ENCODE results near the gene MADCAM1.
"Not testable (repeated sequence)": the region's sequence is repeated elsewhere in the genome, so short reads cannot be mapped to it uniquely, and the experiment has no call there.

MADCAM1 gene

GRCh38 chr19:465056-465816 lies 31.1 kb upstream of the MADCAM1 start:
- DNase-seq: no peak

GRCh38 chr19:467554-467953 lies 28.7 kb upstream of the MADCAM1 start:
- DNase-seq: no peak

GRCh38 chr19:468587-469256 lies 27.6 kb upstream of the MADCAM1 start:
- no peak for DNase-seq

GRCh38 chr19:469833-470232 lies 26.5 kb upstream of the MADCAM1 start:
- DNase-seq: no peak

GRCh38 chr19:470701-471100 lies 25.6 kb upstream of the MADCAM1 start:
- DNase-seq: no peak

- no peak for DNase-seq
These were observed 24.1 kb upstream of the MADCAM1 start for GRCh38 chr19:472005-472858.

- no peak for DNase-seq
These were observed 21.9 kb upstream of the MADCAM1 start for GRCh38 chr19:474126-475078.

GRCh38 chr19:475360-475759 lies 20.9 kb upstream of the MADCAM1 start:
- DNase-seq: no peak

- no peak for DNase-seq
These were observed 17.9 kb upstream of the MADCAM1 start for GRCh38 chr19:478236-478903.

- no peak for DNase-seq
These were observed 17.3 kb upstream of the MADCAM1 start for GRCh38 chr19:478976-479375.

GRCh38 chr19:480016-480855 lies 16.1 kb upstream of the MADCAM1 start:
- peak; percentile 62 for DNase-seq

- DNase-seq: not testable (repeated sequence)
These were observed 15.2 kb upstream of the MADCAM1 start for GRCh38 chr19:481100-481499.

GRCh38 chr19:482186-483041 lies 13.9 kb upstream of the MADCAM1 start:
- no peak for DNase-seq

GRCh38 chr19:483332-484072 lies 12.8 kb upstream of the MADCAM1 start:
- no peak for DNase-seq

GRCh38 chr19:484494-484893 lies 11.8 kb upstream of the MADCAM1 start:
- no peak for DNase-seq

- DNase-seq: no peak
These were observed 11.2 kb upstream of the MADCAM1 start for GRCh38 chr19:485077-485476.

- no peak for DNase-seq
These were observed 10.6 kb upstream of the MADCAM1 start for GRCh38 chr19:485583-486236.
